Urothelium cell line (cell line): ENCODE results near the gene MUC16.
"Not testable (repeated sequence)": the region's sequence is repeated elsewhere in the genome, so short reads cannot be mapped to it uniquely, and the experiment has no call there.

ENCODE experiments used
- DNase-seq: peaks from one replicate; pipeline ENCODE4 v3.0.0; 2011; ENCODE audit warnings: low spot score, mixed read lengths
- FAIRE-seq: peaks from 2 replicates; lab custom pipeline; 2011; peaks lifted over from hg19 to GRCh38; lab: Jason Lieb, UNC

The MUC16 gene

GRCh38 chr19:9009935-9010651 lies at the start of gene MUC16:
TSS of gene MUC16 (minus strand) at chr19:9010409.
- FAIRE-seq: no peak
- no peak for DNase-seq

- FAIRE-seq: no peak
- DNase-seq: no peak
Measured at GRCh38 chr19:9058905-9059667, 48.9 kb upstream of the MUC16 start.

DNA sequence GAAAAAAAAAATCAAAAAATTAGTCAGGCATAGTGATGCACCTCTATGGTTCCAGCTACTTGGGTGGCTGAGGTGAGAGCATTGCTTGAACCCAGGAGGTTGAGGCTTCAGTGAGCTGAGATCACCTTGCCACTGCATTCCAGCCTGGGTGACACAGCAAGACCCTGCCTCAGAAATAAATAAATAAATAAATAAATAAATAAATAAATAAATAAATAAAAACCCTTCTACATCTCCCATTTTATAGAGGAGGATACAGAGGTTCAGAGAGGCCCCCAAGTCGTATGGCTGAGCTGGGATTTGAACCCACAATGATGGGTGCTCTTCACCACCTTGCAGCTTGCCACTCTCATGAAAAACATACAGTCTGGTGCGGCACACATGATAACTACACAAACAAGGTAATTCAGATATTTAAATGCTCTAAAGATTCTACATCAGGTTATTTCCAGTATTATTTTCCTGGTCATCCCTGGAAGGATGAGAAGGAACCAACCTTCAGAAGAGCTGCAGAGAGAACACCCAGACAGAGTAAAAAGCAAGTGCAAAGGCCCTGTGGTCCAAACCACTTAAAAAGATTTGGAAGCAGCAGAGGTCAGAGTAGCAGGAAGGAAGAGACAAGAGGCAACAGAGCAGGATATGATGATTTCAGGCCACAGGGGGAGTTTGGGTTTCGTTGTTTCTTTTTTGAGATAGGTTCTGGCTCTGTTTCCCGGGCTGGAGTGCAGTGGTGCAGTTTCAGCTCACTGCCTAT lies 47.5 kb upstream of the MUC16 start:
- FAIRE-seq (no peak), DNase-seq (no peak)

DNA sequence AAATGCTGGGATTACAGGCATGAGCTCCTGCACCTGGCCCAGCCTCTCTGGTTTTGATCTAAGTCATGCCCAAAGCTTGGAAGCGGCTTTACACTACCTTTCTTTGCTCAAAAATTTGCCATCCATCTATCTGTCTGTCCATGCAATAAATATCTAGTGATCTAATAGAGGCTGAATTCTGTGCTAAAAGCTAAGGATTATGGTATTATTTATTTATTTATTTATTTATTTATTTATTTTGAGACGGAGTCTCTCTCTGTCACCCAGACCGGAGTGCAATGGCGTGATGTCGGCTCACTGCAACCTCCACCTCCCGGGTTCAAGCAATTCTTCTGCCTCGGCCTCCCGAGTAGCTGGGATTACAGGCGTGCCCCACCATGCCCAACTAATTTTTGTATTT lies 45.9 kb upstream of the MUC16 start:
- FAIRE-seq, DNase-seq: not testable (repeated sequence)

- DNase-seq (peak; percentile 19), FAIRE-seq (no peak)
Measured at GRCh38 chr19:9054765-9055164, 44.6 kb upstream of the MUC16 start.

- FAIRE-seq (no peak), DNase-seq (no peak)
Measured at GRCh38 chr19:9054207-9054606, 44.0 kb upstream of the MUC16 start.

DNA sequence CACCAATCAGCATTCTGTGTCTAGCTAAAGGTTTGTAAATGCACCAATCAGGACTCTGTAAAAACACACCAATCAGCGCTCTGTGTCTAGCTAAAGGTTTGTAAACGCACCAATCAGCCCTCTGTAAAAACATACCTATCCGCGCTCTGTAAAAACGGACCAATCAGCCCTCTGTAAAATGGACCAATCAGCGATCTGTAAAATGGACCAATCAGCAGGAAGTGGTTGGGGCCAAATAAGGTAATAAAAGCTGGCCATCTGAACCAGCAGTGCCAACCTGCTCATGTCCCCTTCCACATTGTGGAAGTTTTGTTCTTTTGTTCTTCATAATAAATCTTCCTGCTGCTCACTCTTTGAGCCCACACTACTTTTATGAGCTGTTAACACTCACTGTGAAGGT lies 43.5 kb upstream of the MUC16 start:
- DNase-seq, FAIRE-seq: not testable (repeated sequence)

- FAIRE-seq (no peak), DNase-seq (no peak)
Measured at GRCh38 chr19:9052894-9053293, 42.7 kb upstream of the MUC16 start.

- DNase-seq (no peak), FAIRE-seq (no peak)
Measured at GRCh38 chr19:9046694-9047093, 36.5 kb upstream of the MUC16 start.

- DNase-seq: no peak
- FAIRE-seq: no peak
Measured at GRCh38 chr19:9044449-9044848, 34.2 kb upstream of the MUC16 start.

GRCh38 chr19:9043524-9043923 lies 33.3 kb upstream of the MUC16 start:
- peak; percentile 23 for DNase-seq
- no peak for FAIRE-seq

DNA sequence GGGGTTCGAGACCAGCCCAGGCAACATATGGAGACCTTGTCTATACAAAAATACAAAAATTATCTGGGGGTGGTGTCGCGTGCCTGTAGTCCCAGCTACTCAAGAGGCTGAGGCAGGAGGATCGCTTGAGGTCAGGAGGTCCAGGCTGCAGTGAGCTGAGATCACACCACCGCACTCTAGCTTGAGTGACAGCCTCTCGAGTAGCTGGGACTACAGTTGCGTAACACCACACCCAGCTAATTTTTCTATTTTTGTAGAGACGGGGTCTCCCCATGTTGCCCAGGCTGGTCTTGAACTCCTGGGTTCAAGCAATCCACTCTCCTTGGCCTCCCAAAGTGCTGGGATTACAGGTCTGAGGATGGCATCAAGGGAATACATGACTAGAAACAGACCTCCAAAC lies 30.8 kb upstream of the MUC16 start:
- DNase-seq (no peak), FAIRE-seq (no peak)

DNA sequence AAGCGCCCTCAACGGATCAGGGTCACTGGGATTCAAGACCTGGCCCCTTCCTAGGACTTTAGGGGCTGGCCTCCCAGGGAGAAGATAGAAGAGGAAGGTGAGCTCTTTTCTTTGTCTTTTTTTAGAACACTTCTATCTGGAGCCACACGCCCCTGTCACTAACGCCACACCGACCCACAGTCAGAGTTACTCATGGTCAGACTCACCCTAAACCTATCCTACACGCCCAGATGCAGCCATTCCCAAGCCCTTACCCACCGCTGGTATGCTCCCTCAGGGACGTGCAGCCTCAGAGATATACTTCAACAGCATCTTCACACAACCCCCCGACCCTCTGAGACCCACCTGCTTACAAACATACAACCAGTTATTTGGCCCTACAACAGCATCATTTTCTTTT lies 29.9 kb upstream of the MUC16 start:
- FAIRE-seq: no peak

GRCh38 chr19:9039728-9040127 lies 29.5 kb upstream of the MUC16 start:
- FAIRE-seq (no peak), DNase-seq (no peak)

More for the DNA sequence above, 29.9 kb upstream of the MUC16 start:
- DNase-seq: no peak

DNA sequence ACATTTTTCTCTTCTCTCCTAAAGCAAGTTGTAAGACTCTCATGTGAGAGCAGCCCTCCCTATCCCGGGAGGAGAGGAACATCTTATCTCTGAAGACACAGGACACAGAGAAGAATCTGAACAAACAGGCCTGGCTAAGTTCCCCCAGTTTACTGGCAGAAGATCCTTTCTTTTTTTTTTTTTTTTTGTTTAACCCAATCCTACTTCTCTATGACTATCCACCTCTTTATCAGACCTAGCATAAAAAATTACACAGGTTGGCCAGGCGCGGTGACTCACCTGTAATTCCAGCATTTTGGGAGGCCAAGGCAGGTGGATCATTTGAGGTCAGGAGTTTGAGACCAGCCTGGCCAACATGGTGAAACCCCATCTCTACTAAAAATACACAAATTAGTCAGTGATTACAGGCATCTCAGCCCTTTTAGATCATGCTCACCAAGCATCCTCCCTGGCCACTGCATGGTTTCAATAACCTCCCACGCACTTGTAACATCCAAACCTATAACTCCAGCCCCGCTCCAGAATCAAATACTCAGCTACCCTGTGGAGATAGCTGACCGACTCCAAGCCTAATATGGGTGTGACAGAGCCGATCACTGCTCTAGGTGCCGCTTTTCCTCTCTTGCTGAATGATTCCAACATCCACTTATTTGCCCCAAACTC lies 27.3 kb upstream of the MUC16 start:
- no peak for DNase-seq
- no peak for FAIRE-seq

DNA sequence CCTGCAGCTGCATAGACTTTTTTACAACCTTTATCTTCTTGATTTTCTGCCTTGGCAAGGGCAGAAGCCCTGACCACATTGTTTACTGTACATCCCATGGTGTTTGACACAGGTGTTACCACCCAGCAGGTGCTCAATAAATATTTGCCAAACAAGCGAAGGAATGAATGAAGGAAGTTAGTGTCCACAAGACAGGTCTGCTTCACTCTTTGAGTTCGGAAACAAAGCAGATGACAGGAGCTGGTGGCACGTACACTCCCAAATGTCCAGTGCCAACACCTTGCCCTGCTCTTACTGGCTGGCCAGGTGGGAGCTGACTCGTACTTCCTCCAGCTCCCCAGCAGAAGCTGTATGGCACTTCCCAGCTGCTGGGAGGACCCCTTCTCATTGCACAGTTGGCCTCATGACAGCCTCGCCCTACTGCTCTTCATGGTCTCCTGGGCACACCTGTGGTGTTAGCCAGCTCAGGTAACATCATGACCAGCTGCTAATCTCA lies 22.0 kb upstream of the MUC16 start:
- DNase-seq: no peak
- FAIRE-seq: no peak

GRCh38 chr19:9018163-9018875 lies 8.1 kb upstream of the MUC16 start:
- DNase-seq: peak; percentile 44

DNA sequence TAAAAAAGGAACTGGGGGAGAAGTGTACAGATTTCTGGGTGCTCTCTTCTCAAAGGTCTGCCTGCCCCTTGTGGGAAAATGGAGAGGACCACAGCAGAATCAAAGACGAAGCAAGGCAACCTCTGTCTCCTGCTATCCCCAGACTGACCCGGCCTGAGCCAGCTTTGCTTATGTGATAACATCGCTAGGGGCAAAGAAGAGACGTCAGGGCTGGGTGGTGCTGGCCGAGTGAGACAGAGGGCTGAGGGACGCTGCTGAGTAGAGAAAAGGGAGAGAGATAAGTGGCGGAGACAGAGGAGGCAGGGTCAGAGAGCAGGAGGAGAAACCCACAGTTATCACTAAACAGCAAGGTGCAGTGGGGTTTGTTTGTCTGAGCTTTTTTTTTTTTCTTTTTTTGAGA lies 4.6 kb upstream of the MUC16 start:
- FAIRE-seq: no peak
- DNase-seq: no peak

More at GRCh38 chr19:9018163-9018875, 8.1 kb upstream of the MUC16 start:
- FAIRE-seq: no peak

DNA sequence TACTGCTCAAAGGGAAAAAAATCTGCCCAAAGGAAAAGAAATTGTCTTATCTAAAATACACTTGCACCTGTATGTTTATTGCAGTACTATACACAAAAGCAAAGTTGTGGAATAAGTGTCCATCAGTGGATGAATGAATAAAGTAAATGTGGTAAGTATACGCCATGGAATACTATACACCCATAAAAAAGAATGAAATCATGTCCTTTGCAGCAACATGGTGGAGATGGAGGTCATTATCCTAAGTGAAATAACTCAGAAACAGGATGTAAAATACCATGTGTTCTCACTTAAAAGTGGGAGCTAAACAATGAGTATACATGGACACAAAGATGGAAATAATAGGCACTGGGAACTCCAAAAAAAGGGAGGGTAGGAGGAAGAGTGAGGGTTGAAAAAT lies 3.8 kb upstream of the MUC16 start:
- no peak for FAIRE-seq
- no peak for DNase-seq

DNA sequence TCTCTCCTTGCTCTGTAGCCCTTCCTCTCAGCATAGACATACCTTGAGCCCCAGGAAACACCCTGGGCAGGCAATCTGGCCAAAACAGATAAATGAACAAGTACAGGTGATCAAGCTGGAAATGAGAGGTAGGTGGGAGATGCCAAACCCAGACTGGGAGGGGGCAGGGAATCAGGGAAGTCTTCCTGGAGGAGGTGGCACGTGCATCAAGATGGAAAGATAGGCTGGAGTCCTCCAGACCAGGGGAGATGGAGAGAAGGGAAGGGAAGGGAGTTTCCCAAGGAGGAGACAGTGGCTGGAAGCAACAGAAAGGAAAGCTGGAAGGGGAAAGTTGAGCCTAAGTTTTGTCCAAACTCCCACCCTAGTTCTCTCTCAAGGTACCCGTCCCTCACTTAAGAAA lies 1.7 kb upstream of the MUC16 start:
- FAIRE-seq (no peak), DNase-seq (no peak)
